GM08714 (cell line): ENCODE results near the gene SELPLG.
A peak's percentile ranks its signal among the peaks of the same experiment; 100 is the strongest.

Experiments used
- H3K4me3 ChIP-seq: fragments of 200-500 bp; sonication (Bioruptor generic); 2 replicates; pipeline ENCODE4 v1.5.1; 2014; ENCODE audit warnings: mild to moderate bottlenecking, low read length, inconsistent platforms
- ZNF274 ChIP-seq: IDR thresholded peaks from 2 replicates; pipeline ENCODE4 v1.6.1; 2012; ENCODE audit warnings: mild to moderate bottlenecking, low read depth, low read length

The SELPLG gene, protein sequence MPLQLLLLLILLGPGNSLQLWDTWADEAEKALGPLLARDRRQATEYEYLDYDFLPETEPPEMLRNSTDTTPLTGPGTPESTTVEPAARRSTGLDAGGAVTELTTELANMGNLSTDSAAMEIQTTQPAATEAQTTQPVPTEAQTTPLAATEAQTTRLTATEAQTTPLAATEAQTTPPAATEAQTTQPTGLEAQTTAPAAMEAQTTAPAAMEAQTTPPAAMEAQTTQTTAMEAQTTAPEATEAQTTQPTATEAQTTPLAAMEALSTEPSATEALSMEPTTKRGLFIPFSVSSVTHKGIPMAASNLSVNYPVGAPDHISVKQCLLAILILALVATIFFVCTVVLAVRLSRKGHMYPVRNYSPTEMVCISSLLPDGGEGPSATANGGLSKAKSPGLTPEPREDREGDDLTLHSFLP

GRCh38 chr12:108633534-108634248 lies at the start of gene SELPLG:
Gene SELPLG, minus strand, starts transcription at chr12:108633894. Its CDS starts 9,587 bp downstream, at chr12:108624307.
- peak within 1 kb of the TSS; percentile 38; the same call in 1 of the 2 replicates for H3K4me3 ChIP-seq
- TF ChIP-seq ZNF274, result no peak

DNA sequence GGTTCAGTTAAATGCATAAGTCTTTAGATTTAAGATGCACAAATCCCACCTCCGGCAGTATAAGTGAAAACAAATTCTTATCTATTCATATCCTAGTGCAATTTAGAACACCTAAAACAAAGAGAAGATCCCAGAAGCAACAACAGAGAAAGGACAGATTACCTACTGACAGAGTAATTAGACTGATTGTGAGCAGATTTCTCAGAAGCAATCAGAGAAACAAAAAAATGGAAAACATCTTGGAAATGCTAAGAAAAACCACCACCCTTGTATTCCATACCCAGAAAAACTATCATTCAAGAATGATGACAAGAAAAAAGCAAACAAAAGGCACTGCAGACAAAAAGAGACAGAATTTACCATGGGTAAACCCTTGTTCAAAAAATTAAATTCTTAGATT lies 47.6 kb upstream of the SELPLG start:
- no peak for TF ChIP-seq ZNF274
- no peak overlapping the region for H3K4me3 ChIP-seq

- no peak overlapping the region for H3K4me3 ChIP-seq
- TF ChIP-seq ZNF274, result no peak
These were observed 45.5 kb upstream of the SELPLG start for GRCh38 chr12:108679106-108679681.

DNA sequence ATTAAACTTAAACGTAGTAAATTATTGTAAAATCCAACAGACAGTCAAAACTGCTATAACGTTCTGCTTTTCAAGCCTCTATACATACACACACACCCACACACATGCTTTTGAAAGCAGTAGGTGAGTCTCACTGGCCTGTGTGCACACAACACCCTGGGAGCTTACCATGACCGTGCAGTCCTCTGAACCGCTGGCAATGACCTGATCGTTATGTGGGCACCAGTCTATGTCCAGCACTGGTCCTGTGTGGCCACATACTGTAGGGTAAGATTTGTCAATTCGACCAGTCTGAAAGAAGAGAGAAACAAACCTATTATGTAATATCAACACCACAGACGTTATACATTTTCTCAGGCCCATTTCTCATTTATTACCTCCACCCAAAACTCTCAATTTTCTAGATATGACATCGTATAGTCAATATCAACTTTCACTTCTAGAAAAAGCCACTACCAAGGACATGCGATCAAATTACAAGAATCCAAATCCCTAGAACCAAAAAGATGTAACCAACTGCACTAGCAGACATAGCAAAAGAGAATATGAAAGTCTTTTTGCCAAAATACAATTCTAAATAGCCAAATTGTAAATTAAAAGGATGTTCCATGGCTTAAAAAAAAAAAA lies 44.5 kb upstream of the SELPLG start:
- no peak overlapping the region for H3K4me3 ChIP-seq
- TF ChIP-seq ZNF274, result no peak

GRCh38 chr12:108677381-108677780 lies 43.7 kb upstream of the SELPLG start:
- no peak overlapping the region for H3K4me3 ChIP-seq
- no peak for TF ChIP-seq ZNF274

DNA sequence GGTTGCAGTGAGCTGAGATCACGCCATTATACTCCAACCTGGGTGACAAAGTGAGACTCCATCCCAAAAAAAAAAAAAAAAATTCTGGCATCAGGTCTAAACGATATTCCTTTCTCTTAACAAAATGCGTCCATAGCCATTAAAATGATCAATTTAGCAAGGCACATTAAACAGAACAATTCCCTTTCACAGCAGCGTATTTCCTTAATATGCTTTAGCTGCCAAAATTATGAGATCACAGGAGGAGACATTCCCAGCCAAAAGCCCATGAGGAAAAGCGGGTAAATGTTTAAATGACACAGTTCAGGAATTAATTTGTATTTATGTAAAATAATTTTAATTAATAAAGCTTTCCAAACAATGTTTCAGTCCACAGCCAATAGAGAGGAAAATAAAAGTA lies 43.0 kb upstream of the SELPLG start:
- H3K4me3 ChIP-seq, result no peak overlapping the region
- TF ChIP-seq ZNF274, result no peak

GRCh38 chr12:108675792-108676191 lies 42.1 kb upstream of the SELPLG start:
- no peak for TF ChIP-seq ZNF274
- no peak overlapping the region for H3K4me3 ChIP-seq

- TF ChIP-seq ZNF274, result no peak
- H3K4me3 ChIP-seq, result no peak overlapping the region
These were observed 38.4 kb upstream of the SELPLG start for GRCh38 chr12:108672054-108672453.

DNA sequence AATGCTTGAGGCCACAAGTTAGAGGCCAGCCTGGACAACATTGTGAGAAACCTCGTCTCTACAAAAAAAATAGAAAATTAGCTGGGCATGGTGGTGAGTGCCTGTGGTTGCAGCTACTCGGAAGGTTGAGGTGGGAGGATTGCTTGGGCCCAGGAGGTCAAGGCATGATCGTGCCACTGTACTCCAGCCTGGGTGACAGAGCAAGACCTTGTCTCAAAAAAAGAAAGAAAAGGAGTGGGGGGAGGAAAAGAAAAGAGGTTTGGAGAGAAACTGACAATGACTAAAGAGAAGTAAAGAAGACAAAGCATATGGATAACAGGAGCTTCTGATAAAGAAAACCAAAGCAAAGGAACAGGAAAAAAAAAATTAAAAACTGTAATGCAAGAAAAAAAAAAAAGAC lies 37.4 kb upstream of the SELPLG start:
- no peak overlapping the region for H3K4me3 ChIP-seq
- TF ChIP-seq ZNF274, result no peak

- H3K4me3 ChIP-seq, result no peak overlapping the region
- no peak for TF ChIP-seq ZNF274
These were observed 36.5 kb upstream of the SELPLG start for GRCh38 chr12:108670066-108670631.

GRCh38 chr12:108668542-108668941 lies 34.8 kb upstream of the SELPLG start:
- no peak overlapping the region for H3K4me3 ChIP-seq
- no peak for TF ChIP-seq ZNF274

DNA sequence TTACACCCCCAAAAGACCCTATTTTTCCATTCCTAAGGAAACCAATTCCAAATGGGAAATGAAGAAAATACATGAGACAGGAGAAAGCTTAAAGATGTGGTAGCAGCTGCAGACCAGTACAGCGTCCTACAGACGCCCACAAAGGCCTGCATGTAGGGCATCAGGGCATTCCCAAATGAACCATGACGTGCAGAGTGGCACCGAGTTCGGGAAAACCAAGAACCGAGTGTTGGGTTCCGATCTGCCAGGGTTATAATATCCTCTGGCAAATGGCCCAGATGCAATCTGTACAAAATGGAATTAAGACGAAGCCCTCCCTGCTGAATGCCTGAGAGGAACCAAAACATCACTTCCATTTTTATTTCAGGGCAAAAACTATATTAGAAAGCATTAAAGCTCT lies 34.4 kb upstream of the SELPLG start:
- no peak overlapping the region for H3K4me3 ChIP-seq
- TF ChIP-seq ZNF274, result no peak

GRCh38 chr12:108667349-108667748 lies 33.7 kb upstream of the SELPLG start:
- no peak overlapping the region for H3K4me3 ChIP-seq
- TF ChIP-seq ZNF274, result no peak

DNA sequence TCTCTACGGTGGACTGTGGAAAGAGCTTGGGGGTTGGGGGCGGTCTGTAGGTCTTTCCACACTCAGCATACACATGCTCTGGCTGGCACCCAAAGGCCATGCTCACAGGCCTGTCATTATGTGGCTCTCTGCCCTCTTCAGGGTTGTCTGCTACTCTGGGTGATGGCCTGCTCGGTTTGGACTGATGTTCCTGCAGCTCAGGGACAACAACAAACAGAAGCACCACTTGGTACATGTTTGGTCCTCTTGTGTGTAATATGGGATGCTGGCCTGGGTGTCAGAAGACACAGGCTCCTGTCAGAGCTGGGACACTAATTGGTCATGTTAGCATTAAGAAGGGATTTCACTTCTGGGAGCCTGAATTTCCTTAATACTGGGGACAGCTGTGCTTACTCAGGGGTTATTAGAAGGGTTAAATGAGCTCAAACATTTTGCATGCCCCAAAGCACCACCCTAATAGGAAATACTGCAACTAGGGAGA lies 32.7 kb upstream of the SELPLG start:
- TF ChIP-seq ZNF274, result no peak
- no peak overlapping the region for H3K4me3 ChIP-seq
